WTC11 (cell line): ENCODE results near the gene MEGF9.

Source experiments
- ERG ChIP-seq: fragments of 250-450 bp; sonication (Bioruptor Pico); IDR thresholded peaks from 2 replicates; pipeline ENCODE4 v1.8.0; 2021; ENCODE audit warnings: mild to moderate bottlenecking
- NR2C2 ChIP-seq: sonication (generic); formaldehyde crosslinking; IDR thresholded peaks from 2 replicates; pipeline ENCODE4 v1.8.0; 2022; ENCODE audit warnings: mild to moderate bottlenecking, missing genetic modification reagents
- TP53 ChIP-seq: sonication (generic); formaldehyde crosslinking; IDR thresholded peaks from 2 replicates; pipeline ENCODE4 v1.8.1; 2023; ENCODE audit warnings: mild to moderate bottlenecking, missing genetic modification reagents
- USF1 ChIP-seq: sonication (generic); formaldehyde crosslinking; IDR thresholded peaks from 2 replicates; pipeline ENCODE4 v1.8.0; 2022; ENCODE audit warnings: mild to moderate bottlenecking, missing genetic modification reagents
- TF ChIP-seq, protein P1 (sequence below): sonication (generic); formaldehyde crosslinking; IDR thresholded peaks from 2 replicates; pipeline ENCODE4 v1.8.1; 2023; ENCODE audit warnings: mild to moderate bottlenecking, missing genetic modification reagents, moderate library complexity
- TF ChIP-seq, protein P2 (sequence below): fragments of 250-450 bp; sonication (Bioruptor Pico); IDR thresholded peaks from 2 replicates; pipeline ENCODE4 v2.1.2; 2022; ENCODE audit warnings: mild to moderate bottlenecking, moderate library complexity
- TF ChIP-seq, protein P3 (sequence below): fragments of 200-600 bp; IDR thresholded peaks from 2 replicates; pipeline ENCODE4 v1.8.0; 2022; ENCODE audit warnings: antibody characterized with exemption
- TF ChIP-seq, protein P4 (sequence below): fragments of 250-450 bp; sonication (Bioruptor Pico); IDR thresholded peaks from 2 replicates; pipeline ENCODE4 v1.9.0; 2021; ENCODE audit warnings: mild to moderate bottlenecking, borderline replicate concordance
- TF ChIP-seq, protein P5 (sequence below): sonication (generic); formaldehyde crosslinking; IDR thresholded peaks from 2 replicates; pipeline ENCODE4 v1.8.1; 2022; ENCODE audit warnings: low read depth, mild to moderate bottlenecking, moderate library complexity, missing genetic modification reagents, borderline replicate concordance

- TF ChIP-seq NR2C2 (CRISPR knock-in tag) = no peak
- TF ChIP-seq ERG = no peak
- TF ChIP-seq, protein P1, sequence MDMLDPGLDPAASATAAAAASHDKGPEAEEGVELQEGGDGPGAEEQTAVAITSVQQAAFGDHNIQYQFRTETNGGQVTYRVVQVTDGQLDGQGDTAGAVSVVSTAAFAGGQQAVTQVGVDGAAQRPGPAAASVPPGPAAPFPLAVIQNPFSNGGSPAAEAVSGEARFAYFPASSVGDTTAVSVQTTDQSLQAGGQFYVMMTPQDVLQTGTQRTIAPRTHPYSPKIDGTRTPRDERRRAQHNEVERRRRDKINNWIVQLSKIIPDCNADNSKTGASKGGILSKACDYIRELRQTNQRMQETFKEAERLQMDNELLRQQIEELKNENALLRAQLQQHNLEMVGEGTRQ (CRISPR knock-in tag) = no peak
- no peak for TF ChIP-seq USF1 (CRISPR knock-in tag)
- TF ChIP-seq, protein P2, sequence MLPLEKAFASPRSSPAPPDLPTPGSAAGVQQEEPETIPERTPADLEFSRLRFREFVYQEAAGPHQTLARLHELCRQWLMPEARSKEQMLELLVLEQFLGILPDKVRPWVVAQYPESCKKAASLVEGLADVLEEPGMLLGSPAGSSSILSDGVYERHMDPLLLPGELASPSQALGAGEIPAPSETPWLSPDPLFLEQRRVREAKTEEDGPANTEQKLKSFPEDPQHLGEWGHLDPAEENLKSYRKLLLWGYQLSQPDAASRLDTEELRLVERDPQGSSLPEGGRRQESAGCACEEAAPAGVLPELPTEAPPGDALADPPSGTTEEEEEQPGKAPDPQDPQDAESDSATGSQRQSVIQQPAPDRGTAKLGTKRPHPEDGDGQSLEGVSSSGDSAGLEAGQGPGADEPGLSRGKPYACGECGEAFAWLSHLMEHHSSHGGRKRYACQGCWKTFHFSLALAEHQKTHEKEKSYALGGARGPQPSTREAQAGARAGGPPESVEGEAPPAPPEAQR (CRISPR knock-in tag) = no peak
- TF ChIP-seq, protein P3, sequence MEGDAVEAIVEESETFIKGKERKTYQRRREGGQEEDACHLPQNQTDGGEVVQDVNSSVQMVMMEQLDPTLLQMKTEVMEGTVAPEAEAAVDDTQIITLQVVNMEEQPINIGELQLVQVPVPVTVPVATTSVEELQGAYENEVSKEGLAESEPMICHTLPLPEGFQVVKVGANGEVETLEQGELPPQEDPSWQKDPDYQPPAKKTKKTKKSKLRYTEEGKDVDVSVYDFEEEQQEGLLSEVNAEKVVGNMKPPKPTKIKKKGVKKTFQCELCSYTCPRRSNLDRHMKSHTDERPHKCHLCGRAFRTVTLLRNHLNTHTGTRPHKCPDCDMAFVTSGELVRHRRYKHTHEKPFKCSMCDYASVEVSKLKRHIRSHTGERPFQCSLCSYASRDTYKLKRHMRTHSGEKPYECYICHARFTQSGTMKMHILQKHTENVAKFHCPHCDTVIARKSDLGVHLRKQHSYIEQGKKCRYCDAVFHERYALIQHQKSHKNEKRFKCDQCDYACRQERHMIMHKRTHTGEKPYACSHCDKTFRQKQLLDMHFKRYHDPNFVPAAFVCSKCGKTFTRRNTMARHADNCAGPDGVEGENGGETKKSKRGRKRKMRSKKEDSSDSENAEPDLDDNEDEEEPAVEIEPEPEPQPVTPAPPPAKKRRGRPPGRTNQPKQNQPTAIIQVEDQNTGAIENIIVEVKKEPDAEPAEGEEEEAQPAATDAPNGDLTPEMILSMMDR = no peak
- TF ChIP-seq, protein P4, sequence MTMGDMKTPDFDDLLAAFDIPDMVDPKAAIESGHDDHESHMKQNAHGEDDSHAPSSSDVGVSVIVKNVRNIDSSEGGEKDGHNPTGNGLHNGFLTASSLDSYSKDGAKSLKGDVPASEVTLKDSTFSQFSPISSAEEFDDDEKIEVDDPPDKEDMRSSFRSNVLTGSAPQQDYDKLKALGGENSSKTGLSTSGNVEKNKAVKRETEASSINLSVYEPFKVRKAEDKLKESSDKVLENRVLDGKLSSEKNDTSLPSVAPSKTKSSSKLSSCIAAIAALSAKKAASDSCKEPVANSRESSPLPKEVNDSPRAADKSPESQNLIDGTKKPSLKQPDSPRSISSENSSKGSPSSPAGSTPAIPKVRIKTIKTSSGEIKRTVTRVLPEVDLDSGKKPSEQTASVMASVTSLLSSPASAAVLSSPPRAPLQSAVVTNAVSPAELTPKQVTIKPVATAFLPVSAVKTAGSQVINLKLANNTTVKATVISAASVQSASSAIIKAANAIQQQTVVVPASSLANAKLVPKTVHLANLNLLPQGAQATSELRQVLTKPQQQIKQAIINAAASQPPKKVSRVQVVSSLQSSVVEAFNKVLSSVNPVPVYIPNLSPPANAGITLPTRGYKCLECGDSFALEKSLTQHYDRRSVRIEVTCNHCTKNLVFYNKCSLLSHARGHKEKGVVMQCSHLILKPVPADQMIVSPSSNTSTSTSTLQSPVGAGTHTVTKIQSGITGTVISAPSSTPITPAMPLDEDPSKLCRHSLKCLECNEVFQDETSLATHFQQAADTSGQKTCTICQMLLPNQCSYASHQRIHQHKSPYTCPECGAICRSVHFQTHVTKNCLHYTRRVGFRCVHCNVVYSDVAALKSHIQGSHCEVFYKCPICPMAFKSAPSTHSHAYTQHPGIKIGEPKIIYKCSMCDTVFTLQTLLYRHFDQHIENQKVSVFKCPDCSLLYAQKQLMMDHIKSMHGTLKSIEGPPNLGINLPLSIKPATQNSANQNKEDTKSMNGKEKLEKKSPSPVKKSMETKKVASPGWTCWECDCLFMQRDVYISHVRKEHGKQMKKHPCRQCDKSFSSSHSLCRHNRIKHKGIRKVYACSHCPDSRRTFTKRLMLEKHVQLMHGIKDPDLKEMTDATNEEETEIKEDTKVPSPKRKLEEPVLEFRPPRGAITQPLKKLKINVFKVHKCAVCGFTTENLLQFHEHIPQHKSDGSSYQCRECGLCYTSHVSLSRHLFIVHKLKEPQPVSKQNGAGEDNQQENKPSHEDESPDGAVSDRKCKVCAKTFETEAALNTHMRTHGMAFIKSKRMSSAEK (CRISPR knock-in tag) = no peak
- TF ChIP-seq, protein P5, sequence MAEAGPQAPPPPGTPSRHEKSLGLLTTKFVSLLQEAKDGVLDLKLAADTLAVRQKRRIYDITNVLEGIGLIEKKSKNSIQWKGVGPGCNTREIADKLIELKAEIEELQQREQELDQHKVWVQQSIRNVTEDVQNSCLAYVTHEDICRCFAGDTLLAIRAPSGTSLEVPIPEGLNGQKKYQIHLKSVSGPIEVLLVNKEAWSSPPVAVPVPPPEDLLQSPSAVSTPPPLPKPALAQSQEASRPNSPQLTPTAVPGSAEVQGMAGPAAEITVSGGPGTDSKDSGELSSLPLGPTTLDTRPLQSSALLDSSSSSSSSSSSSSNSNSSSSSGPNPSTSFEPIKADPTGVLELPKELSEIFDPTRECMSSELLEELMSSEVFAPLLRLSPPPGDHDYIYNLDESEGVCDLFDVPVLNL (CRISPR knock-in tag) = no peak
- no peak for TF ChIP-seq TP53 (CRISPR knock-in tag)
Measured at GRCh38 chr9:120616966-120617935, 97.0 kb downstream of the MEGF9 start.
